Activated T-cell treated with anti-CD3 and anti-CD28 coated beads for 4 hours (primary cell): ENCODE results near the gene ZAP70.
"Not testable (repeated sequence)": the region's sequence is repeated elsewhere in the genome, so short reads cannot be mapped to it uniquely, and the experiment has no call there.

ENCODE experiments used
- DNase-seq: peaks from one replicate; pipeline ENCODE4 v3.0.0-alpha.2; 2020

ZAP70 gene

DNA sequence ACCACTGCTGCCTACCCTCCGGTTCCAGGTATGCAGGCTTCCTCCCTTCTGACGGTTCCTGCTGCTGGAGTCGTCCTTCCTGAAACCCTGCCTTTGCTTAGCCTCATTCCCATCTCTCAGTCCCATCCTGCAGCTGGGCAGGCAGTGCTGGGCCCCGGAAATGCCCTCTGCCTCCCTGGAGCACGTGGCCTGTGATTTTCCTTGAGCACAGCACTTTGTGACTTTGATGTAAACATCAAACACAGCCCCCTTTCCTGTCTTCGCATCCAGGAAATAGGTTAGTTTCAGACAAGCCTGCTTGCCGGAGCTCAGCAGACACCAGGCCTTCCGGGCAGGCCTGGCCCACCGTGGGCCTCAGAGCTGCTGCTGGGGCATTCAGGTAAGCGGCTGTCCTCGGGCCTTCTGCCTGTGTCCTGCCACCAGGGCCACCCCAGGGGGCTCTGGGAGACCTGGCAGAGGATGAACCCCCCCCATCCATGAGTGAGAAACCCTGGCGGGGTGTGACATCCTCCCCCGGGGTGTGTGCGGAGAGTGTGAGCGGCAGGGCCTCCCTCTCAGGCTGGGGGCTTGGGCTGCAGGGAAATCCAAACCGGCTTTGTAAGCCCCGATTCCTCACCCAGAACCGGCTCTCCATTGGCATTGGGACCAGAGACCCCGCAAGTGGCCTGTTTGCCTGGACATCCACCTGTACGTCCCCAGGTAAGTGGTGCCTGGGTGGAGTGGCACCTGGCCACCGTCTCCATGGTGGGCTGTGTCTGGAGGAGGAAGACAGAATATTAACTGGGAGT is at the start of gene ZAP70:
ZAP70 (plus strand) TSS at position 281 of the 788 bp plus-strand sequence. CDS start 10,461 bp downstream, outside the sequence.
- DNase-seq = peak; percentile 35

DNA sequence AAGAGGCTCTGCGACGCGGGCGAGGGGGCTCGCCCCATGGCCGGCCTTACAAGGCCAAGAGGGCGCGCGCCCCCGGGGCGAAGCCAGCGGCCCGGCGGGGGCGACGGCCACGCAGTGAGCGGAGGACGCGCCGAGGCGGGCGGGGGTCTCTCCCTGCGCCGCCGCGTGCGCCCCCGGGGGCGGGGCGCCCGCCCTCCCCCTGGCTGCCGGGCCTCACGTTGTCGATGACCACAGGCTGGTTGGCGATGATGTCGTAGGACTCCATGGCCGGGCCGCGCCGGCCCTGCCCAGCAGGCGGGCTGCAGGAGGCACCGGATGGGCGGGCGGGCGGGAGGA is 49.8 kb upstream of the ZAP70 start:
- DNase-seq = no peak

GRCh38 chr2:97663962-97664635 is 49.3 kb upstream of the ZAP70 start, which contains the start of gene ACTR1B:
Gene ACTR1B (minus strand): TSS chr2:97664044. CDS start chr2:97663890, 154 bp downstream.
- DNase-seq = peak; percentile 94

- DNase-seq = no peak
Observed at GRCh38 chr2:97664636-97664970, 48.8 kb upstream of the ZAP70 start.

DNA sequence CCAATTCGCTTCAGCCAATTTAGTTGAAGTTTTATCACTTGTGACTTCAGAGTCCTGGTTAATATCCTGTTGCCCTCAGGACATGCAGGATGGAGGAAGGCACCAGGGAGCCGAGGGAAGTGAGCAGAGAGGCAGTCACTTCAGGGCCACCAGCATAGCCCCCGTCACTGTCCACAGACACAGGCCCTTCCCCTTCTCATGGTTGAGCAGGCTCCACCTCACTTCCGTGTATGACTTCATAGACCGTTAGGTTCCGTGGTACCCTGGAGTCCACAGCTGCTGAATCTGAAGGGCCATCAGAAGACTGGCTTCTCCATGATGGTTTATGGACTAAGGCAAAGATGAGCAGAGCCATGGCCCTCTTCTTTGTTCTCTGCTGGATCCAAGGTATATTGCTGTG is 43.9 kb upstream of the ZAP70 start, which contains the start of gene C2orf92:
C2orf92 (plus strand) TSS at position 266 of the 400 bp plus-strand sequence; CDS start at position 342, 76 bp downstream.
- DNase-seq = no peak

- DNase-seq = no peak
Observed at GRCh38 chr2:97670471-97670870, 42.9 kb upstream of the ZAP70 start.

DNA sequence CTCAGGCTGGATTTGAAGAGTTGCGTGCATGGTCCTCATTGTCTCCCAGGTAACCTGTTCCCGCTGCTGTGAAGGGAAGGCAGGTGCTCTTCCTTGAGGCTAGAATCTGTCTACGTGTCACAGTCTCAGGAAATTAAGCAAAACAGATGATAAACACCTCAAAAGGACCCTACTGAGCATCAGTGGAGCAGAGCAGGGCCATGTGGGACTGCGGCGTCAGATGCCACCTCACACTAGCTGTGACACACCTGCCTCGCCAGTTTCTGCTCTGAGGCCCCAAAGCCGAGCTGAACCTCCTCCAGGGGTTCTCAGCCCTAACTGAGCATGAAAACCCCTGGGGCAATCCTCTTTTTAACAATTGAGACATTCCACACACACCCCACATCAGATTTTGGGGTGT is 41.9 kb upstream of the ZAP70 start:
- no peak for DNase-seq

GRCh38 chr2:97672606-97673140 is 40.7 kb upstream of the ZAP70 start:
- not testable (repeated sequence) for DNase-seq

- no peak for DNase-seq
Observed at GRCh38 chr2:97673182-97673914, 40.0 kb upstream of the ZAP70 start.

GRCh38 chr2:97673915-97674283 is 39.5 kb upstream of the ZAP70 start:
- DNase-seq = no peak

DNA sequence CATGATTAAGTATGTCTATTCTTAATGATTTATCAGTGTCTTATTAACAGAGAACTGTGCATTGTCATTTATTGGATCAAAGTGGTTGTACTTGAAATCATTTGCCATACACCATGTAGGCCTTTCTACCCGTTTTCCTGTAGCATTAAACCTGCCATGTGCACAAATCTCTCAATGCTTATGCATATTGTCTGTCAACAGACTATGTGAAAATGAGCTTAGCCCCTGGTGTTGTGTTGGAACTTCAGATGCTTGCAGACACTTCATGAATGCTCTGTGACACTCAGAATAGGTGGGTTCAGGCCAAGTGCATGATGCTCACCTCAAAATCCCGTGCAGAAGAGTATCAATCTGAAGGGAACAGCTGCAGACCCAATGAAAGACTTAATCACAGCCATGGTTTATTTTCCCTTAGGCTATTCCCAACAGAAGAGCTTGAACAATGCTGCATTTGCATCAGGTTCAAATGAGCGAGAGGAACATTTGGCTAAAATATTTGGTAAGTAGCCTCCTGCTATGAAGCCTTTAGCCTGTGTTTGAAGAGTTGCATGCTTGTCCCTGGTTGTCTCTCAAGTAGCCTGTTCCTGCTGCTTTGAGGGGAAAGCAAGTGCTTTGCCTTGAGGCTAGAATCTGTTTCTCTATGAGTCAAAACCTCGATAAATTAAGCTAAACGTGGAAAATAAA is 37.8 kb upstream of the ZAP70 start:
- DNase-seq = no peak

DNA sequence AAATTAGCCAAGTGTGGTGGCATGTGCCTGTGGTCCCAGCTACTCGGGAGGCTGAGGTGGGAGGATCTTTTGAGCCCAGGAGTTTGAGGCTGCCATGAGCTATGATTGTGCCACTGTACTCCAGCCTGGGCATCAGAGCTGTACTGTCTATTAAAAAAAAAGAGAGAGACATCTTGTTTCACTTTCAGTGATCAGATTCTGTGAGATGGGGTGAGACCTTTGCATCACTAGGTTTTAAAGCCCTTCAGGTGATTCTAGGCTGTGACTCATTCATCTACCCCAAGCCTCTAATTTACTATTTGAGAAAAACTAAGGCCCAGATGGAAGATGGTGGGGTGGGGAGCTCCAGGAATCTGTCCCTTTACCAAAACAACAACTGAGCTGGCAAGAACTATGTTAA is 36.8 kb upstream of the ZAP70 start:
- no peak for DNase-seq

DNA sequence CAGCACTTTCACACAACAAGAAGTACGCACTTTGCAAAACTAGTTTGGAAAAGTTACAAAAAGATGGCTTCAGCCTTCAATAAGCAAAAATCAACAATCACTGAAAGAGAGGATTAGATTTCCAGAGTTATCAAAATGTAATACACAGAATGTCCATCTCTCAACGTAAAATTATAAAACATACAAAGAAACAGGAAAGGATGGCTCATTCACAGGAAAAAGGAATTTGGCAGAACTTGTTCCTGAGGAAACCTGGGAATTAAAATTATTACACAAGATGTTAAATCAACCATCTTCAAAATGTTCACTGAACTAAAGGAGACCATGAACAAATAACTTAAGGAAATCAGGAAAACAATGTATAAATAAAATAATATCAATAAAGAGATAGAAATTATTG is 35.9 kb upstream of the ZAP70 start:
- DNase-seq = no peak

DNA sequence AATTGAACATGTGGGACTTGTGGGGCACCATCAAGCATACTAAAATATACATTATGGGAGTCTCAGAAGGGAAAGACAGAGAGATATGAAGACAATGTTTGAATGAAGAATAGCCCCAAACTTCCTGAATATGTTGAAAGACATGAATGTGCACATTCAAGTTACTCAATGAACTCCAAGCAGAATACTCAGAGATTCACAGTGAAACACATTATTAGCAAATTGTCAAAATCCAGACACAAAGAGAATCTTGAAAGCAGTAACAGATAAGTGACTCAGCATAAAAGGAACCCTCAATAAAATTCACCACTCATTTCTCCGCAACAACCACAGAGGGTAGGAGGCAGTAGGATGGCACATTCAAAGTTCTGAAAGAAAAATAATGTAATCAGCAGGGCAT is 35.1 kb upstream of the ZAP70 start:
- no peak for DNase-seq

DNA sequence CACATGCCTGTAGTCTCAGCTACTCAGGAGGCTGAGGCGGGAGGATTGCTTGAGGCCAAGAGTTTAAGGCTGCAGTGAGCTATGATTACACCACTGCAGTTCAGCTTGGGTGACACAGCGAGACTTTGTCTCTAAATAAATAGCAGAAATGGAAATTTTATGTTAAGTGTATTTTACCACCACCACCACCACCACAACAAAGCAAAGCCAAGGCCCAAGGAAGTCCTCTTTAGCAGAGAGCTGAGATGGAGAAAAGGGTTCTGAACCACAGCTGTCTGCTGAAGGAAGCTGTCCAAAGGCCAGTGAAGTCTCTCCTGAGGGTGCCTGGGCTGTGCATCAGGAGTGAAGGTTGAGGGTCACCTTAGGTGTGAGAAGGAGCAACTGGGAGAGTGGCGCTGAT is 26.1 kb upstream of the ZAP70 start:
- not testable (repeated sequence) for DNase-seq

DNA sequence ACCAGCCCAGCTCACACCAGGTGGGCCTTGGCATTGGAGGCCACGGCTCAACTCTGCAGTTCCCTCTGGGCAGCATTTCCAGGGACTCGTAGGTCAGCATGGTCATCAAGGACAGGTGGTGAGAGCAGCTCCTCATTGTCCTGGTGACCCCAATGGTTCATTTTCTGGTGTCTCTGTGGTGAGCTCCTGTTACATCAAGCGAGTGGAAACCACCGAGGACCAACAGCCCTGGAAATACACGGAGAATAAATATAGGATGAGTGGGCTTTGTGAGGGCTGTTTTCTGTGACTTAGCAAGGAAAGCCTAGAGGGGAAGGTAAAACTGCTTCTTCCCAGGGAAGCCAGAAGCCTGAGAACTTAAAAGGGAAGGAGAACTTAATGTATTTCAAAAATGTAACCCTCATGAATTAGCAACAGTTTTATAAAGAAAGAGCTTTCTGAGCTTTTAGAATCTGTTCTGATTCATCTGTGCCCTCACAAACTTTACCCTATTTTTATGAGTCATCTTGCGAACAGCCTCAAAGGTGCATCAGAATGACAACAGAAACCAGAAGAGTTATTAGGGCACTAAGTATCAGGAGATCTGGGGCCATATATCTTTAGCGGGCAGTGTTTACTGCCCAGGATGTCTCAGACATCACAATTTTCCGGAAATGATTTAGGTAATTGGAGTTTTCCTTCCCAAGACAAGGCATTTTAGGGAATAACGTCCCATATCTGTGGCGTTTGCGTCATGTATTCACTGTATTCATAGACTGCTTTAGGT is 25.1 kb upstream of the ZAP70 start:
- DNase-seq = no peak

- DNase-seq = no peak
Observed at GRCh38 chr2:97691166-97691565, 22.2 kb upstream of the ZAP70 start.

DNA sequence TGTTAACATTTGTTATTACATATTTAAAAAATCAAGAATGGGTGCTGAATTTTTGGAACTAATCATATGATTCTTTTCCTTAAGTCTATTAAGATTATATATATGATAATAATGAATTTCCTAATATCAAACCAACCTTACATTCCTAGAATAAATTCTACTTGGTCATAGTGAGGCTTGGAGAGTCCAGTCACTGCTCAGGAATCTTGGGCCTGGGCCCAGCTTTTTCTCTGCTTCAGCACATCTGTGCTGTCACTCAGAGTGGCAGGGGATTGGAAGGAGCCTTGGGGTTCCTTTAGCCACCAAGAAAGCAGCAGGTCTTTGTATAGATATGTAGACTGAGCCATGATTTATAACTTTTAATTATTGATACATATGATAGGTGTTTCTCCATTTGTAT is 19.9 kb upstream of the ZAP70 start:
- no peak for DNase-seq

DNA sequence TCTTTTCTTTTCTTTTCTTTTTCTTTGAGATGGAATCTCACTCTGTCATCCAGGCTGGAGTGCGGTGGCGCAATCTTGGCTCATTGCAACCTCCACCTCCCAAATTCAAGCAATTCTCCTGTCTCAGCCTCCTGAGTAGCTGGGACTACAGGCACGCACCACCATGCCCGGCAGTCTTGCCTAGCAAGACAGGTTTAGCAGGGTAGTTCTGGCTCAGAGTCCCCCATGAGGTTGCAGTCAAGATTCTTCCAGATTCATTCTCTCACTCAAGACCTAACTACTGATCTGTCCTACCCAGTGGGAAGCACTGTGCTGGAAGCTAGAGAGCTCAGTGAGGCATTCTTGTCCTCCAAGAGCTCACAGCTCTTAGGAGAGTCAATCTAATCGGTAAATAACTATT is 17.6 kb upstream of the ZAP70 start:
- DNase-seq = no peak

GRCh38 chr2:97697252-97698235 is 15.8 kb upstream of the ZAP70 start:
- DNase-seq = peak; percentile 93

DNA sequence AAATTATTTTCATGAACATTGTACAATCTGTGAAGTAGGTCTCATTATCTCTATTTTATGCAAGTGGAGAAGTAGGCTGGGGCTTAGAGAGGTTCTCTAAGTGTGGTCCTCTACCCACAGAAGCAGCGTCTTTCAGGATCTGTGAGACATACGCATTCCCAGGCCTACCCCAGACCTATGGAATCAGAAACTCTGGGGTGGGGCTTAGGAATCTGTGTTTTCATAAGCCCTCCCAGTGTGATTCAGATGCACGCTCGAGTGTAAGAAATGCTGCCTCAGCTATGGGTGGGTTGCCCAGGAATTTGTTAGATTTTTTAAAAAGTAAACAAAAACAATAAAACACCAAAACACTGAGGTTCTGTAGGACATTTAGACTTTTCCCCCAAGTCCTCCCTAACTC is 14.8 kb upstream of the ZAP70 start:
- DNase-seq = no peak
